K562 (cell line): ENCODE data around the gene KCTD11. TPM values are rescaled to one million over a fixed set of nuclear protein-coding genes. Genes with fewer than 3 reads are reported as not detected.

Experiments
- CBX2 ChIP-seq: fragments of 200-600 bp; sonication (generic); IDR thresholded peaks from one replicate; pipeline ENCODE4 v1.6.1; 2012; ENCODE audit warnings: mild to moderate bottlenecking, low read length, inconsistent platforms; ENCODE audit not compliant: insufficient read depth, poor library complexity, severe bottlenecking
- CEBPG ChIP-seq, 3 experiments: fragments of 200-800 bp in 1 of 3; sonication (Bioruptor generic) in 1 of 3; sonication (generic) in 1 of 3; formaldehyde crosslinking in 1 of 3; IDR thresholded peaks in 2 of 3; conservative IDR thresholded peaks in 1 of 3; 2 replicates each; pipeline versions ENCODE4 v1.6.1 to v1.8.0; 2016 to 2022; ENCODE audit warnings: missing compliant biosample characterization in 2 of 3, missing genetic modification characterization in 2 of 3, mild to moderate bottlenecking in 1 of 3, missing genetic modification reagents in 1 of 3
- ETV6 ChIP-seq, 3 experiments: fragments of 150-350 bp in 1 of 3; sonication (generic) in 1 of 3; formaldehyde crosslinking in 1 of 3; IDR thresholded peaks; 2 replicates each; pipeline versions ENCODE4 v1.6.1 to v1.8.0; 2014 to 2022; ENCODE audit warnings: borderline replicate concordance in 2 of 3, low read depth in 2 of 3, antibody characterized with exemption in 1 of 3, low read length in 1 of 3, mild to moderate bottlenecking in 1 of 3, missing genetic modification reagents in 1 of 3
- MTF1 ChIP-seq: fragments of 250-450 bp; sonication (Bioruptor Pico); IDR thresholded peaks from 2 replicates; pipeline ENCODE4 v1.9.0; 2021; ENCODE audit warnings: moderate library complexity, mild to moderate bottlenecking, inconsistent platforms, borderline replicate concordance
- MYNN ChIP-seq, 2 experiments: sonication (generic); formaldehyde crosslinking in 1 of 2; IDR thresholded peaks; 2 replicates each; pipeline versions ENCODE4 v1.5.0 to v1.6.1; 2016 to 2020; ENCODE audit warnings: antibody characterized with exemption in 1 of 2, missing genetic modification reagents in 1 of 2
- NR3C1 ChIP-seq: sonication (generic); formaldehyde crosslinking; IDR thresholded peaks from 2 replicates; pipeline ENCODE4 v1.8.1; 2022; ENCODE audit warnings: missing genetic modification reagents
- SAP30 ChIP-seq: fragments of 200-600 bp; sonication (generic); IDR thresholded peaks from 2 replicates; pipeline ENCODE4 v1.6.1; 2012; ENCODE audit warnings: borderline replicate concordance, low read depth, mild to moderate bottlenecking, moderate library complexity, low read length, control low read depth, inconsistent platforms; ENCODE audit not compliant: insufficient read depth, poor library complexity, severe bottlenecking
- SMARCB1 ChIP-seq: IDR thresholded peaks from 2 replicates; pipeline ENCODE4 v1.6.1; 2011; ENCODE audit warnings: improper control_type of control experiment, low read depth; ENCODE audit not compliant: insufficient read length
- SMC3 ChIP-seq: conservative IDR thresholded peaks from 2 replicates; pipeline ENCODE4 v1.6.1; 2011; ENCODE audit warnings: low read depth, low read length, improper control_type of control experiment; ENCODE audit not compliant: insufficient read depth
- ZNF583 ChIP-seq: fragments of 250-450 bp; sonication (Bioruptor Pico); IDR thresholded peaks from 2 replicates; pipeline ENCODE4 v1.4.0; 2020
- ZNF639 ChIP-seq, 2 experiments: fragments of 200-800 bp in 1 of 2; sonication (Bioruptor generic) in 1 of 2; sonication (generic) in 1 of 2; formaldehyde crosslinking in 1 of 2; IDR thresholded peaks in 1 of 2; conservative IDR thresholded peaks in 1 of 2; 2 replicates each; pipeline versions ENCODE4 v1.5.0 to v1.6.1; 2016 to 2020; ENCODE audit warnings: missing compliant biosample characterization in 1 of 2, missing genetic modification characterization in 1 of 2, missing genetic modification reagents in 1 of 2
- polyA plus RNA-seq, 8 experiments: library from polyadenylated mRNA; depleted of rRNA in 4 of 8; stranded (reverse) in 5 of 8; unstranded in 3 of 8; fragments of >200 nt; fragmentation: Nextera tagmentation in 2 of 8; fragmentation: Illumina TruSeq in 1 of 8; extraction: Ambion mirVana in 2 of 8; extraction: Trizol in 1 of 8; gene quantifications; 2 replicates each; pipeline versions ENCODE4 v1.2.1 to v1.2.3, GENCODE V29; 2011 to 2014; ENCODE audit warnings: inconsistent platforms in 1 of 8, missing spikeins in 1 of 8
- total RNA-seq, 7 experiments: library from RNA; depleted of rRNA in 6 of 7; stranded (reverse); fragments of >200 nt in 6 of 7; fragmentation: Illumina TruSeq in 2 of 7; extraction: Trizol in 2 of 7; gene quantifications; 2 replicates each; pipeline versions ENCODE4 v1.2.1 to v1.2.3, GENCODE V29; 2011 to 2021; ENCODE audit warnings: low replicate concordance in 1 of 7
- TF ChIP-seq, protein P1 (sequence below): sonication (generic); formaldehyde crosslinking; IDR thresholded peaks from 2 replicates; pipeline ENCODE4 v1.8.0; 2022; ENCODE audit warnings: missing genetic modification reagents, mild to moderate bottlenecking, borderline replicate concordance
- TF ChIP-seq, protein P2 (sequence below), 2 experiments: IDR thresholded peaks; 2 replicates each; pipeline ENCODE4 v1.6.1; 2011; ENCODE audit warnings: borderline replicate concordance in 1 of 2, control low read depth in 1 of 2, low read depth in 1 of 2, low read length in 1 of 2, mild to moderate bottlenecking in 1 of 2, mixed read lengths in 1 of 2, moderate library complexity in 1 of 2; ENCODE audit not compliant: insufficient read depth in 1 of 2, insufficient read length in 1 of 2, poor library complexity in 1 of 2, severe bottlenecking in 1 of 2; ENCODE audit errors: extremely low read depth in 1 of 2
- TF ChIP-seq, protein P3 (sequence below): sonication (generic); formaldehyde crosslinking; IDR thresholded peaks from 2 replicates; pipeline ENCODE4 v1.8.1; 2023; ENCODE audit warnings: mild to moderate bottlenecking, missing genetic modification reagents

Gene KCTD11
- total and polyA plus RNA-seq, 9 of the 15 experiments (the other 6 are each of a cell fraction or from before 2014, with no cell fraction given) = 0.01 to 3.2 (median 2.5) TPM; not detected in 1

DNA sequence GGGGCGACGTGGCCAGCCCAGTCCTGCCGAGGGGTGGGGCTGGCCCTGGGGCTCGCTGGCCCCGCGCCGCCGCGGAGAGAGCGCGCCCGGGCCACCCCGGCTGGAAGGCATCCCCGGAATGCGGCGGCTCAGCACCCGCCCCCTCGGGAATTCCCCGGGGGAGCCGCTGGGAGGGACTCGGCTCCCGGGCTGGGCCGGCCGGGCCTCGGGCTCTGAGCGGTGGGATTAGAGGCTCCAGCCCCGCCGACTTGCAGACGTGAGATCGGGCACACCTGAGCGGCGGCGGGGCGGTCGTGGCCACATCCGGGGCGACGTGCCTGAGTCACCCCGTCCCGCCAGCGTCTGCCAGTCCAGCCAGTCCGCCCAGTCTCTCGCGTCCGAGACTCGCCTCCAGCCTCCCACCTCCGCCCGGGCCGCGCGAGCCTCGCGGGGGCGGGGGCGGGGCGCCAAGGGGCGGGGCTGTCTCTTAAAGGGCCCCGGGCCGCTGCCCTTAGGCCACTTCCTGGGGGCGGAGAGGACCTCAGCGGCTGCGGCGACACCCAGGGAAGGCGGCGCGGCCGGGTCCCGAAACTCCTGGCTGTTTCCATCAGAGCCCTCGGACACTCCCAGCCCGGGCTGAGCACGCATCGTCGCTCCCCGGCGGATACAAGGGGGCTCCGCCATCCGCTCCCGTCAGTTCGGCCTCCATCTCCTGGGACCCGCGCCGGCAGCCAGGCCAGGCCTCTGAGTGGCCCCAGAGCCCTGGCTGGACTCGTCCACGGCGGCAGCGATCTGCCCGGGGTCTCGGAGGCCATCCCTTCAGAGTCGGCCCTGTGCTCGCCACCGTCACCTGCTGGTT, at the start of gene KCTD11 (continued):
- TF ChIP-seq, protein P1, sequence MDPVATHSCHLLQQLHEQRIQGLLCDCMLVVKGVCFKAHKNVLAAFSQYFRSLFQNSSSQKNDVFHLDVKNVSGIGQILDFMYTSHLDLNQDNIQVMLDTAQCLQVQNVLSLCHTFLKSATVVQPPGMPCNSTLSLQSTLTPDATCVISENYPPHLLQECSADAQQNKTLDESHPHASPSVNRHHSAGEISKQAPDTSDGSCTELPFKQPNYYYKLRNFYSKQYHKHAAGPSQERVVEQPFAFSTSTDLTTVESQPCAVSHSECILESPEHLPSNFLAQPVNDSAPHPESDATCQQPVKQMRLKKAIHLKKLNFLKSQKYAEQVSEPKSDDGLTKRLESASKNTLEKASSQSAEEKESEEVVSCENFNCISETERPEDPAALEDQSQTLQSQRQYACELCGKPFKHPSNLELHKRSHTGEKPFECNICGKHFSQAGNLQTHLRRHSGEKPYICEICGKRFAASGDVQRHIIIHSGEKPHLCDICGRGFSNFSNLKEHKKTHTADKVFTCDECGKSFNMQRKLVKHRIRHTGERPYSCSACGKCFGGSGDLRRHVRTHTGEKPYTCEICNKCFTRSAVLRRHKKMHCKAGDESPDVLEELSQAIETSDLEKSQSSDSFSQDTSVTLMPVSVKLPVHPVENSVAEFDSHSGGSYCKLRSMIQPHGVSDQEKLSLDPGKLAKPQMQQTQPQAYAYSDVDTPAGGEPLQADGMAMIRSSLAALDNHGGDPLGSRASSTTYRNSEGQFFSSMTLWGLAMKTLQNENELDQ (CRISPR knock-in tag) = no peak
- TF ChIP-seq ETV6 (IDR thresholded peaks at IDR 0.05; ENCODE audit: borderline replicate concordance in 1 of 2, low read depth in 2 of 2, low read length in 1 of 2) = no peak
- no peak for TF ChIP-seq ETV6 (CRISPR knock-in tag; IDR thresholded peaks at IDR 0.05; ENCODE audit: borderline replicate concordance)
- TF ChIP-seq MYNN (IDR thresholded peaks at IDR 0.05) = peak; percentile 47; the same call in 1 of the 2 replicates
- no peak for TF ChIP-seq MYNN (CRISPR knock-in tag; IDR thresholded peaks at IDR 0.05)
- no peak for TF ChIP-seq SMC3
- TF ChIP-seq, protein P2, sequence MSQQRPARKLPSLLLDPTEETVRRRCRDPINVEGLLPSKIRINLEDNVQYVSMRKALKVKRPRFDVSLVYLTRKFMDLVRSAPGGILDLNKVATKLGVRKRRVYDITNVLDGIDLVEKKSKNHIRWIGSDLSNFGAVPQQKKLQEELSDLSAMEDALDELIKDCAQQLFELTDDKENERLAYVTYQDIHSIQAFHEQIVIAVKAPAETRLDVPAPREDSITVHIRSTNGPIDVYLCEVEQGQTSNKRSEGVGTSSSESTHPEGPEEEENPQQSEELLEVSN (IDR thresholded peaks at IDR 0.05; ENCODE audit: borderline replicate concordance in 1 of 2, extremely low read depth in 1 of 2, insufficient read depth in 1 of 2, insufficient read length in 1 of 2, low read depth in 1 of 2, low read length in 1 of 2, poor library complexity in 1 of 2, severe bottlenecking in 1 of 2) = peak in 1 of 2 experiments; percentile 31
- no peak for TF ChIP-seq ZNF583 (CRISPR knock-in tag)
- no peak for TF ChIP-seq CBX2
- TF ChIP-seq SAP30 = peak; percentile 51
- TF ChIP-seq MTF1 = no peak
- no peak for TF ChIP-seq CEBPG (CRISPR knock-in tag; IDR thresholded peaks at IDR 0.05)
- TF ChIP-seq CEBPG (tag; conservative IDR thresholded peaks at IDR 0.05 in 1 of 2, IDR thresholded peaks at IDR 0.05 in 1 of 2) = no peak
- no peak for TF ChIP-seq NR3C1 (CRISPR knock-in tag)
- peak in 1 of 2 experiments; percentile 67; a peak in 2 of 4 replicates for TF ChIP-seq ZNF639 (CRISPR knock-in tag; conservative IDR thresholded peaks at IDR 0.05 in 1 of 2, IDR thresholded peaks at IDR 0.05 in 1 of 2)
- TF ChIP-seq SMARCB1 = no peak
- TF ChIP-seq, protein P3, sequence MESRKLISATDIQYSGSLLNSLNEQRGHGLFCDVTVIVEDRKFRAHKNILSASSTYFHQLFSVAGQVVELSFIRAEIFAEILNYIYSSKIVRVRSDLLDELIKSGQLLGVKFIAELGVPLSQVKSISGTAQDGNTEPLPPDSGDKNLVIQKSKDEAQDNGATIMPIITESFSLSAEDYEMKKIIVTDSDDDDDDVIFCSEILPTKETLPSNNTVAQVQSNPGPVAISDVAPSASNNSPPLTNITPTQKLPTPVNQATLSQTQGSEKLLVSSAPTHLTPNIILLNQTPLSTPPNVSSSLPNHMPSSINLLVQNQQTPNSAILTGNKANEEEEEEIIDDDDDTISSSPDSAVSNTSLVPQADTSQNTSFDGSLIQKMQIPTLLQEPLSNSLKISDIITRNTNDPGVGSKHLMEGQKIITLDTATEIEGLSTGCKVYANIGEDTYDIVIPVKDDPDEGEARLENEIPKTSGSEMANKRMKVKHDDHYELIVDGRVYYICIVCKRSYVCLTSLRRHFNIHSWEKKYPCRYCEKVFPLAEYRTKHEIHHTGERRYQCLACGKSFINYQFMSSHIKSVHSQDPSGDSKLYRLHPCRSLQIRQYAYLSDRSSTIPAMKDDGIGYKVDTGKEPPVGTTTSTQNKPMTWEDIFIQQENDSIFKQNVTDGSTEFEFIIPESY = no peak
